ENCODE data around the gene HUWE1. TPM values are rescaled to one million over a fixed set of nuclear protein-coding genes. Genes with fewer than 3 reads are reported as not detected.

Gene HUWE1
- total RNA-seq, 1 experiment from 2014 or later, result 277 TPM

GRCh38 chrX:53483416-53483815 lies 203.1 kb downstream of the HUWE1 start:
- DNase-seq (ENCODE audit: low spot score), result no peak
- CTCF ChIA-PET, result interaction anchor here (1.3 kb wide), 1 partner anchor 168 kb away, joined by 3 read pairs; no protein-coding TSS in a partner anchor

More at GRCh38 chrX:53483416-53483815, 203.1 kb downstream of the HUWE1 start:
- TF ChIP-seq, protein P1, sequence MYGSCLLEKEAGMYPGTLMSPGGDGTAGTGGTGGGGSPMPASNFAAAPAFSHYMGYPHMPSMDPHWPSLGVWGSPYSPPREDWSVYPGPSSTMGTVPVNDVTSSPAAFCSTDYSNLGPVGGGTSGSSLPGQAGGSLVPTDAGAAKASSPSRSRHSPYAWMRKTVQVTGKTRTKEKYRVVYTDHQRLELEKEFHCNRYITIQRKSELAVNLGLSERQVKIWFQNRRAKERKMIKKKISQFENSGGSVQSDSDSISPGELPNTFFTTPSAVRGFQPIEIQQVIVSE (CRISPR knock-in tag; IDR thresholded peaks at IDR 0.05; ENCODE audit: borderline replicate concordance), result no peak
- TF ChIP-seq NFYB (CRISPR knock-in tag; conservative IDR thresholded peaks at IDR 0.05; ENCODE audit: low read depth), result no peak
- TF ChIP-seq, protein P2, sequence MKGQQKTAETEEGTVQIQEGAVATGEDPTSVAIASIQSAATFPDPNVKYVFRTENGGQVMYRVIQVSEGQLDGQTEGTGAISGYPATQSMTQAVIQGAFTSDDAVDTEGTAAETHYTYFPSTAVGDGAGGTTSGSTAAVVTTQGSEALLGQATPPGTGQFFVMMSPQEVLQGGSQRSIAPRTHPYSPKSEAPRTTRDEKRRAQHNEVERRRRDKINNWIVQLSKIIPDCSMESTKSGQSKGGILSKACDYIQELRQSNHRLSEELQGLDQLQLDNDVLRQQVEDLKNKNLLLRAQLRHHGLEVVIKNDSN (CRISPR knock-in tag; IDR thresholded peaks at IDR 0.05), result no peak
- TF ChIP-seq, protein P3, sequence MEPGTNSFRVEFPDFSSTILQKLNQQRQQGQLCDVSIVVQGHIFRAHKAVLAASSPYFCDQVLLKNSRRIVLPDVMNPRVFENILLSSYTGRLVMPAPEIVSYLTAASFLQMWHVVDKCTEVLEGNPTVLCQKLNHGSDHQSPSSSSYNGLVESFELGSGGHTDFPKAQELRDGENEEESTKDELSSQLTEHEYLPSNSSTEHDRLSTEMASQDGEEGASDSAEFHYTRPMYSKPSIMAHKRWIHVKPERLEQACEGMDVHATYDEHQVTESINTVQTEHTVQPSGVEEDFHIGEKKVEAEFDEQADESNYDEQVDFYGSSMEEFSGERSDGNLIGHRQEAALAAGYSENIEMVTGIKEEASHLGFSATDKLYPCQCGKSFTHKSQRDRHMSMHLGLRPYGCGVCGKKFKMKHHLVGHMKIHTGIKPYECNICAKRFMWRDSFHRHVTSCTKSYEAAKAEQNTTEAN (CRISPR knock-in tag; IDR thresholded peaks at IDR 0.05), result no peak
- no peak for TF ChIP-seq ZNF512 (CRISPR knock-in tag; IDR thresholded peaks at IDR 0.05; ENCODE audit: borderline replicate concordance)
- no peak for TF ChIP-seq MYBL2 (CRISPR knock-in tag; IDR thresholded peaks at IDR 0.05)
- no peak for TF ChIP-seq ZNF425 (CRISPR knock-in tag; conservative IDR thresholded peaks at IDR 0.05)
- no peak for TF ChIP-seq JUN (CRISPR knock-in tag; IDR thresholded peaks at IDR 0.05)
- TF ChIP-seq, protein P4, sequence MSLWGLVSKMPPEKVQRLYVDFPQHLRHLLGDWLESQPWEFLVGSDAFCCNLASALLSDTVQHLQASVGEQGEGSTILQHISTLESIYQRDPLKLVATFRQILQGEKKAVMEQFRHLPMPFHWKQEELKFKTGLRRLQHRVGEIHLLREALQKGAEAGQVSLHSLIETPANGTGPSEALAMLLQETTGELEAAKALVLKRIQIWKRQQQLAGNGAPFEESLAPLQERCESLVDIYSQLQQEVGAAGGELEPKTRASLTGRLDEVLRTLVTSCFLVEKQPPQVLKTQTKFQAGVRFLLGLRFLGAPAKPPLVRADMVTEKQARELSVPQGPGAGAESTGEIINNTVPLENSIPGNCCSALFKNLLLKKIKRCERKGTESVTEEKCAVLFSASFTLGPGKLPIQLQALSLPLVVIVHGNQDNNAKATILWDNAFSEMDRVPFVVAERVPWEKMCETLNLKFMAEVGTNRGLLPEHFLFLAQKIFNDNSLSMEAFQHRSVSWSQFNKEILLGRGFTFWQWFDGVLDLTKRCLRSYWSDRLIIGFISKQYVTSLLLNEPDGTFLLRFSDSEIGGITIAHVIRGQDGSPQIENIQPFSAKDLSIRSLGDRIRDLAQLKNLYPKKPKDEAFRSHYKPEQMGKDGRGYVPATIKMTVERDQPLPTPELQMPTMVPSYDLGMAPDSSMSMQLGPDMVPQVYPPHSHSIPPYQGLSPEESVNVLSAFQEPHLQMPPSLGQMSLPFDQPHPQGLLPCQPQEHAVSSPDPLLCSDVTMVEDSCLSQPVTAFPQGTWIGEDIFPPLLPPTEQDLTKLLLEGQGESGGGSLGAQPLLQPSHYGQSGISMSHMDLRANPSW (CRISPR knock-in tag; conservative IDR thresholded peaks at IDR 0.05; ENCODE audit: low read depth), result no peak
- no peak for TF ChIP-seq RORB (CRISPR knock-in tag; IDR thresholded peaks at IDR 0.05)
- TF ChIP-seq ATF1 (CRISPR knock-in tag; IDR thresholded peaks at IDR 0.05), result no peak
- no peak for TF ChIP-seq OVOL2 (CRISPR knock-in tag; IDR thresholded peaks at IDR 0.05; ENCODE audit: borderline replicate concordance)
- no peak for TF ChIP-seq ZNF232 (CRISPR knock-in tag; IDR thresholded peaks at IDR 0.05)
- TF ChIP-seq SOX15 (CRISPR knock-in tag; IDR thresholded peaks at IDR 0.05), result no peak
- no peak for TF ChIP-seq ARID4B (CRISPR knock-in tag; IDR thresholded peaks at IDR 0.05; ENCODE audit: borderline replicate concordance)
- TF ChIP-seq, protein P5, sequence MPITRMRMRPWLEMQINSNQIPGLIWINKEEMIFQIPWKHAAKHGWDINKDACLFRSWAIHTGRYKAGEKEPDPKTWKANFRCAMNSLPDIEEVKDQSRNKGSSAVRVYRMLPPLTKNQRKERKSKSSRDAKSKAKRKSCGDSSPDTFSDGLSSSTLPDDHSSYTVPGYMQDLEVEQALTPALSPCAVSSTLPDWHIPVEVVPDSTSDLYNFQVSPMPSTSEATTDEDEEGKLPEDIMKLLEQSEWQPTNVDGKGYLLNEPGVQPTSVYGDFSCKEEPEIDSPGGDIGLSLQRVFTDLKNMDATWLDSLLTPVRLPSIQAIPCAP (CRISPR knock-in tag; IDR thresholded peaks at IDR 0.05), result no peak
- no peaks in the 10 kb centered on the region for H3K36me3 Mint-ChIP-seq
- no peak for ATAC-seq
- POLR2A ChIA-PET, result no interaction called here
- H3K4me1 Mint-ChIP-seq, result peaks cover 5% of the 10 kb centered on the region; the same call in 1 of the 2 replicates
- H3K27me3 Mint-ChIP-seq (ENCODE audit: low read depth), result 0 out of 2 replicates have a peak, but pooled peaks cover 2% of the 10 kb centered on the region
- no peak overlapping the region for H3K4me3 Mint-ChIP-seq
- peaks cover 3% of the 10 kb centered on the region; the same call in 1 of the 2 replicates for H3K9me3 Mint-ChIP-seq
- H3K27ac Mint-ChIP-seq, result no peak overlapping the region
